Measurements from ENCODE around the gene HIF3A. TPM values are rescaled to one million over a fixed set of nuclear protein-coding genes. Genes with fewer than 3 reads are reported as not detected.

The HIF3A gene
- total RNA-seq, 3 donors from 2014 or later (not counting 1 experiment from before 2014, with no cell fraction given): not detected

- H3K9me3 ChIP-seq (ENCODE audit: control insufficient read depth, insufficient read depth, low read length): no peaks in the 10 kb centered on the region
- Mint-ChIP-seq H3K9me3 (no peaks in the 10 kb centered on the region), H3K27ac (no peak overlapping the region), H3K27me3 (ENCODE audit: low read depth in 2 of 2) (peaks cover 23 to 29% of the 10 kb centered on the region in 2 donors), H3K4me1 (peaks cover 0 to 6% of the 10 kb centered on the region in 2 donors), H3K36me3 (no peaks in the 10 kb centered on the region), H3K4me3 (no peak overlapping the region)
- ATAC-seq (no peak), DNase-seq (no peak)
- no peak overlapping the region for H3K4me3 ChIP-seq (ENCODE audit: low read length)
- no peak overlapping the region for H3K27ac ChIP-seq (ENCODE audit: low read length)
- WGBS (ENCODE audit: insufficient coverage): 88% methylated on average over 5 of the region's 5 CpGs
- H3K4me1 ChIP-seq (ENCODE audit: control insufficient read depth, insufficient read depth, low read length): no peaks in the 10 kb centered on the region
- TF ChIP-seq CTCF (IDR thresholded peaks at IDR 0.05): no peak
- peaks cover 19% of the 10 kb centered on the region for H3K27me3 ChIP-seq (ENCODE audit: control insufficient read depth, insufficient read depth, low read length)
- intact Hi-C loops (cut with micrococcal nuclease): no loop called here
- no peaks in the 10 kb centered on the region for H3K36me3 ChIP-seq (ENCODE audit: control insufficient read depth, insufficient read depth, low read length)
These were observed 1.2 kb upstream of the HIF3A start for GRCh38 chr19:46295401-46296201.

DNA sequence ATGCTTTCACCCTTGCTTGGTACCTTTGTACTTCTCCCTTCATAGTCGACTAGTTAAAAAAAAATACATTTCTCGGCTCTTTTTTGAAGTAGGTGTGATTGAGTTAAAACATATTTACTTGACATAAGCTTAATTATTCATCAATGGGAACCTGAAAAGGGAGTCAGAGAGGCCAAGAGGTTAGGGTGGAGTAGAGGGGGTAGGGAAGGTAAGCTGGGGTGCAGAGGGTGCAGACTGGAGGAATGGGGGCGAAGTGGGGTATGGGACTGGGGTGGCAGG, 701 bp upstream of the HIF3A start:
- Histone ChIP-seq H3K4me1 (ENCODE audit: control insufficient read depth, insufficient read depth, low read length) (no peaks in the 10 kb centered on the region), H3K9me3 (ENCODE audit: control insufficient read depth, insufficient read depth, low read length) (no peaks in the 10 kb centered on the region), H3K36me3 (ENCODE audit: control insufficient read depth, insufficient read depth, low read length) (no peaks in the 10 kb centered on the region), H3K27me3 (ENCODE audit: control insufficient read depth, insufficient read depth, low read length) (peaks cover 19% of the 10 kb centered on the region), H3K4me3 (ENCODE audit: low read length) (no peak overlapping the region), H3K27ac (ENCODE audit: low read length) (no peak overlapping the region)
- H3K9me3 Mint-ChIP-seq: no peaks in the 10 kb centered on the region
- TF ChIP-seq CTCF (IDR thresholded peaks at IDR 0.05): no peak
- no peak overlapping the region for H3K27ac Mint-ChIP-seq
- no peak overlapping the region for H3K4me3 Mint-ChIP-seq
- intact Hi-C loops (cut with micrococcal nuclease): no loop called here
- no peak for DNase-seq
- H3K4me1 Mint-ChIP-seq: peaks cover 0 to 6% of the 10 kb centered on the region in 2 donors
- H3K36me3 Mint-ChIP-seq: no peaks in the 10 kb centered on the region
- WGBS (ENCODE audit: insufficient coverage): 88% methylated on average over 1 of the region's 3 CpGs
- H3K27me3 Mint-ChIP-seq (ENCODE audit: low read depth in 2 of 2): peaks cover 23 to 29% of the 10 kb centered on the region in 2 donors
- no peak for ATAC-seq

- Mint-ChIP-seq H3K36me3 (no peaks in the 10 kb centered on the region), H3K4me3 (no peak overlapping the region), H3K4me1 (peaks cover 0 to 6% of the 10 kb centered on the region in 2 donors), H3K27ac (no peak overlapping the region), H3K9me3 (no peaks in the 10 kb centered on the region), H3K27me3 (ENCODE audit: low read depth in 2 of 2) (peaks cover 23 to 29% of the 10 kb centered on the region in 2 donors)
- no peaks in the 10 kb centered on the region for H3K4me1 ChIP-seq (ENCODE audit: control insufficient read depth, insufficient read depth, low read length)
- WGBS (ENCODE audit: insufficient coverage): 52% methylated on average over 18 of the region's 19 CpGs
- H3K4me3 ChIP-seq (ENCODE audit: low read length): no peak overlapping the region
- H3K27ac ChIP-seq (ENCODE audit: low read length): no peak overlapping the region
- peaks cover 19% of the 10 kb centered on the region for H3K27me3 ChIP-seq (ENCODE audit: control insufficient read depth, insufficient read depth, low read length)
- ATAC-seq (no peak), DNase-seq (no peak)
- no peaks in the 10 kb centered on the region for H3K36me3 ChIP-seq (ENCODE audit: control insufficient read depth, insufficient read depth, low read length)
- H3K9me3 ChIP-seq (ENCODE audit: control insufficient read depth, insufficient read depth, low read length): no peaks in the 10 kb centered on the region
- TF ChIP-seq CTCF (IDR thresholded peaks at IDR 0.05): no peak
- intact Hi-C loops (cut with micrococcal nuclease): no loop called here
These were observed 1.0 kb downstream of the HIF3A start for GRCh38 chr19:46297700-46298478.

Data from natural killer cell (primary cell).